ENCODE data around the gene SV2B.

The SV2B gene

DNA sequence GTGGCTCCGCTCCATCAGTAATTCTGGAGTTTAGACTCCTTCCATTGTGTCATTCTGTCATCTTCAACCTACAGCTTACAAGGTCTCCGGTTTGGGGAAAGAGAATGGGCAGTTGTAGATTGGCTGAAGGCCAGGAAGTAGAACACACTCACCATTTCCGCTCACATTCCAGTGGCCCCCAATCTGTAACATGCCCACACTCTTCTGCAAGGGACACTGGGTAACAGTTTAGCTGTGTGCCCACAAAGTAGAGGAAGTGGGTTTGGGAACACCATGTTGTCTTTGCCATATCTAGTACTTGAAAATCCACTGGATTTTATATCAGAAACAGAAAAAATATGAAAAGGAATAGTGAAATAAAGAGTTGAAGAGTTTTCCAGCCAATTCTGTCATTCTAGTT, 153.5 kb downstream of the SV2B start:
- Histone ChIP-seq H3K36me3 (ENCODE audit: low read length) (no peaks in the 10 kb centered on the region), H3K27me3 (ENCODE audit: low read length) (no peaks in the 10 kb centered on the region), H3K4me2 (ENCODE audit: low read depth, low read length, poor library complexity, severe bottlenecking) (no peak overlapping the region), H3K27ac (ENCODE audit: low read depth, low read length) (no peak overlapping the region), H3K79me2 (ENCODE audit: insufficient read depth, low read length) (no peaks in the 10 kb centered on the region), H3K9me2 (replicated peaks; ENCODE audit: insufficient read depth, low read length) (no peaks in the 10 kb centered on the region), H3K4me3 (ENCODE audit: insufficient read depth, low read length, poor library complexity, severe bottlenecking) (no peak overlapping the region), H4K20me1 (ENCODE audit: low read depth, low read length) (no peaks in the 10 kb centered on the region), H3K9ac (ENCODE audit: low read length) (no peak overlapping the region), H2AFZ (ENCODE audit: low read depth, low read length, severe bottlenecking) (no peak overlapping the region), H3F3A (ENCODE audit: insufficient read depth) (no peaks in the 10 kb centered on the region), H3K9me3 (ENCODE audit: insufficient read depth, low read length) (no peaks in the 10 kb centered on the region)
- TF ChIP-seq EZH2phosphoT487 (conservative IDR thresholded peaks at IDR 0.05; ENCODE audit: low read length): no peak
- TF ChIP-seq, protein P1, sequence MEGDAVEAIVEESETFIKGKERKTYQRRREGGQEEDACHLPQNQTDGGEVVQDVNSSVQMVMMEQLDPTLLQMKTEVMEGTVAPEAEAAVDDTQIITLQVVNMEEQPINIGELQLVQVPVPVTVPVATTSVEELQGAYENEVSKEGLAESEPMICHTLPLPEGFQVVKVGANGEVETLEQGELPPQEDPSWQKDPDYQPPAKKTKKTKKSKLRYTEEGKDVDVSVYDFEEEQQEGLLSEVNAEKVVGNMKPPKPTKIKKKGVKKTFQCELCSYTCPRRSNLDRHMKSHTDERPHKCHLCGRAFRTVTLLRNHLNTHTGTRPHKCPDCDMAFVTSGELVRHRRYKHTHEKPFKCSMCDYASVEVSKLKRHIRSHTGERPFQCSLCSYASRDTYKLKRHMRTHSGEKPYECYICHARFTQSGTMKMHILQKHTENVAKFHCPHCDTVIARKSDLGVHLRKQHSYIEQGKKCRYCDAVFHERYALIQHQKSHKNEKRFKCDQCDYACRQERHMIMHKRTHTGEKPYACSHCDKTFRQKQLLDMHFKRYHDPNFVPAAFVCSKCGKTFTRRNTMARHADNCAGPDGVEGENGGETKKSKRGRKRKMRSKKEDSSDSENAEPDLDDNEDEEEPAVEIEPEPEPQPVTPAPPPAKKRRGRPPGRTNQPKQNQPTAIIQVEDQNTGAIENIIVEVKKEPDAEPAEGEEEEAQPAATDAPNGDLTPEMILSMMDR (IDR thresholded peaks at IDR 0.05; ENCODE audit: insufficient read depth, low read length, poor library complexity, severe bottlenecking): no peak

DNA sequence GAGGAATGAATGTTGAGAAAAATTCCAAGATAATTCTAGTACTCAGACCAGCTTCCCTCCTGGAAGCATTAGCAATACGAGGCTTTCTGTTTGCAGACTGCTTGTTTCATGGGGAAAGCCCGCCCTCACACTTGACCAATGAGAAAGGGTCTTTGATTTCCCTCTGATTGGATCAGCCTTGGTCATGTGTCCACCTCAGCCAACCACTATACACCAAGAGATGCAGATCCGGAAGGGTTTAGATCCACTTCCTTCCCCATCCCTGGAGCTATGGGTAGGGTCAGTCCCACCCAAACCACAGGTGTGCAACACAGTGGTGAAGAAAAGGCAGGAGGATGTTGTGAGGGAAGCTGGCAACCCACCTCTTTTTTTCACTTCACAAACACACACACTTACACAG, 154.7 kb downstream of the SV2B start:
- Histone ChIP-seq H3K9me2 (replicated peaks; ENCODE audit: insufficient read depth, low read length) (no peaks in the 10 kb centered on the region), H4K20me1 (ENCODE audit: low read depth, low read length) (no peaks in the 10 kb centered on the region), H3K9ac (ENCODE audit: low read length) (no peak overlapping the region), H2AFZ (ENCODE audit: low read depth, low read length, severe bottlenecking) (no peak overlapping the region), H3K27ac (ENCODE audit: low read depth, low read length) (no peak overlapping the region), H3K4me2 (ENCODE audit: low read depth, low read length, poor library complexity, severe bottlenecking) (no peak overlapping the region), H3F3A (ENCODE audit: insufficient read depth) (no peaks in the 10 kb centered on the region), H3K79me2 (ENCODE audit: insufficient read depth, low read length) (no peaks in the 10 kb centered on the region), H3K4me3 (ENCODE audit: insufficient read depth, low read length, poor library complexity, severe bottlenecking) (no peak overlapping the region), H3K9me3 (ENCODE audit: insufficient read depth, low read length) (no peaks in the 10 kb centered on the region), H3K27me3 (ENCODE audit: low read length) (no peaks in the 10 kb centered on the region), H3K36me3 (ENCODE audit: low read length) (no peaks in the 10 kb centered on the region)
- TF ChIP-seq, protein P1 (IDR thresholded peaks at IDR 0.05; ENCODE audit: insufficient read depth, low read length, poor library complexity, severe bottlenecking): no peak
- no peak for TF ChIP-seq EZH2phosphoT487 (conservative IDR thresholded peaks at IDR 0.05; ENCODE audit: low read length)

DNA sequence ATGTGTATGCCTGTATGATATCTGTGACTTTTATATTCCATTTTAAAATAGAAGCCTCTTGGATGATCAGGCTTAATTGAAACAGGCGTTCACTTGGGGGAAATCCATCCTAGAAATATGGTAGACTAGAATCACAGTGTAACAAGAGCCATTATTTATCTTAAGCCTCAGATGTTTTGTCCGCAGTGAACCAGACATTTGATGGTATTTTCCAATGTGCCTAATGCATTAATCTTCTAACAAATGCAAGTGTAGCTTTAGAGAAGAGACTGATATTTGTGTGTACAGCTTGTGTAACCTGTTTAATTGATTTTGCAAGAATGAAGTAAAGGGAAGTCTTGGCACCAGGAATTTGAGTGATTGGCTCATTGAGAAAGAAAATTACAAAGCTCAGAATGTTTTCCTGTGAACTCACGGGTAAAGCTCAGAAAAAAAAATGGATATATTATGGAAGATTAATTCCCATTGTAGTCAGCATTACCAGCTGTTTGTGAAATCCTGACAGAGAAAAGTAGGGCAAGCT, 155.7 kb downstream of the SV2B start:
- Histone ChIP-seq H2AFZ (ENCODE audit: low read depth, low read length, severe bottlenecking) (no peak overlapping the region), H3K9ac (ENCODE audit: low read length) (no peak overlapping the region), H3K4me2 (ENCODE audit: low read depth, low read length, poor library complexity, severe bottlenecking) (no peak overlapping the region), H4K20me1 (ENCODE audit: low read depth, low read length) (no peaks in the 10 kb centered on the region), H3K9me3 (ENCODE audit: insufficient read depth, low read length) (no peaks in the 10 kb centered on the region), H3K36me3 (ENCODE audit: low read length) (no peaks in the 10 kb centered on the region), H3K27me3 (ENCODE audit: low read length) (no peaks in the 10 kb centered on the region), H3K27ac (ENCODE audit: low read depth, low read length) (no peak overlapping the region), H3K4me3 (ENCODE audit: insufficient read depth, low read length, poor library complexity, severe bottlenecking) (no peak overlapping the region), H3K79me2 (ENCODE audit: insufficient read depth, low read length) (no peaks in the 10 kb centered on the region), H3K9me2 (replicated peaks; ENCODE audit: insufficient read depth, low read length) (no peaks in the 10 kb centered on the region), H3F3A (ENCODE audit: insufficient read depth) (no peaks in the 10 kb centered on the region)
- TF ChIP-seq, protein P1 (IDR thresholded peaks at IDR 0.05; ENCODE audit: insufficient read depth, low read length, poor library complexity, severe bottlenecking): no peak
- no peak for TF ChIP-seq EZH2phosphoT487 (conservative IDR thresholded peaks at IDR 0.05; ENCODE audit: low read length)

Data from SU-DHL-6 (cell line).